ENCODE measurements around the gene KRTAP10-7.

DNA sequence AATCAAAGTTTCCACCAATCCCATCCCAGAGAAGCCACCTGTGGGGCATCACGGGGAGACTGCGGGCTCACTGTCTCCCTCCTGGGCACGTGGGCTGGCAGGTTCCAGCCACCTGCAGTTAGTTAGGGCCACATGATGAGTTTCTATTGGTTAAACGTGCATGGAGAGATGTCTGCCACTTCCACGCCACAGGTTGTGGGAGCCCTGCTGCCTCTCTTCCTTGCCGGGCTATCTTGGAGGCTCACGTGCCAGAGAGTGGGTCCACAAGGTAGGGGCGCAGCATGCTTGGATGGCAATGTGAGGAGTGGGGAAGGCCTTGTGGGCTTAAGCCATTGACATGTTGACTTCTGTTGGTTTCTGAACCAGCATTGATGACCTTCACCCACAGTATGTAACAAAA, 3.5 kb downstream of the KRTAP10-7 start:
- TF ChIP-seq, protein P1, sequence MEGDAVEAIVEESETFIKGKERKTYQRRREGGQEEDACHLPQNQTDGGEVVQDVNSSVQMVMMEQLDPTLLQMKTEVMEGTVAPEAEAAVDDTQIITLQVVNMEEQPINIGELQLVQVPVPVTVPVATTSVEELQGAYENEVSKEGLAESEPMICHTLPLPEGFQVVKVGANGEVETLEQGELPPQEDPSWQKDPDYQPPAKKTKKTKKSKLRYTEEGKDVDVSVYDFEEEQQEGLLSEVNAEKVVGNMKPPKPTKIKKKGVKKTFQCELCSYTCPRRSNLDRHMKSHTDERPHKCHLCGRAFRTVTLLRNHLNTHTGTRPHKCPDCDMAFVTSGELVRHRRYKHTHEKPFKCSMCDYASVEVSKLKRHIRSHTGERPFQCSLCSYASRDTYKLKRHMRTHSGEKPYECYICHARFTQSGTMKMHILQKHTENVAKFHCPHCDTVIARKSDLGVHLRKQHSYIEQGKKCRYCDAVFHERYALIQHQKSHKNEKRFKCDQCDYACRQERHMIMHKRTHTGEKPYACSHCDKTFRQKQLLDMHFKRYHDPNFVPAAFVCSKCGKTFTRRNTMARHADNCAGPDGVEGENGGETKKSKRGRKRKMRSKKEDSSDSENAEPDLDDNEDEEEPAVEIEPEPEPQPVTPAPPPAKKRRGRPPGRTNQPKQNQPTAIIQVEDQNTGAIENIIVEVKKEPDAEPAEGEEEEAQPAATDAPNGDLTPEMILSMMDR (IDR thresholded peaks at IDR 0.05), result no peak
- no peak for TF ChIP-seq POLR2A (IDR thresholded peaks at IDR 0.05)
